Choroid plexus epithelial cell (primary cell): ENCODE measurements around the gene NFASC.

ENCODE experiments used
- DNase-seq: peaks from one replicate; pipeline ENCODE4 v3.0.0-alpha.2; 2010; ENCODE audit warnings: low read depth
- H3K4me3 ChIP-seq: 2 replicates; pipeline ENCODE4 v1.5.1; 2011; ENCODE audit warnings: low read depth, mild to moderate bottlenecking, control low read depth, low read length, moderate library complexity
- TF ChIP-seq, protein P1 (sequence below): conservative IDR thresholded peaks from 2 replicates; pipeline ENCODE4 v1.5.1; 2011; ENCODE audit warnings: low read depth, mild to moderate bottlenecking, control low read depth, inconsistent platforms, low read length, moderate library complexity

NFASC gene

DNA sequence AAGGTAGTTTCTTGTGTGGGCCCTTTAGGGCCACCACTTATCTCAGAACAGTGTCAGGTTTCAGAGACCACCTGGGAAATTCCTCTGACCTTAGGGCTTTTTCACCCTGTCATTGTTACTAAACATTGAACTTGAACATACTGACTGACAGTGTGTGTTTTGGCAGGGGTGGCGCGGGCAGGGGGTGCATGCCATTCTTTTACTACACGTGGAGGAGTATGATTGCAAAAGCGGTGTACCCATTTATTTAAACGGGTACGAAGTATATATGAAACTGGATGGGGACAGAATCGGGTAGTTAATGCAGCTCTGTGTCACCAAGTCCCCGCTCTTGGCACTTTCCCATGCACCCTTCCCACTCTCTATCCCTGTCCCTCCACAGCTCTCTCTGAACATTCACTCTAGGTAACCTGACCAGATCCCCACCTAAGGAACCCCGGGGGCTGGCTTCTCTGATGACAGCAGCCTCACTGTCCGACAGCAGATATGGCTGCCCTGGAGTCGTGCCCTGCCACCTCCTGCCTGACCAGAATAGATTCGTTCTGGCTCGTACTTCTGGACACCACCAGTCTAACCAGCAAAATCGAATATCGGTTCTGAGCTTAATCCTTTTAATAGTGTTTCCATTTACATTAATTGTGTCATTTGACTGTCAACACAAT lies 51.3 kb downstream of the NFASC start:
- TF ChIP-seq, protein P1, sequence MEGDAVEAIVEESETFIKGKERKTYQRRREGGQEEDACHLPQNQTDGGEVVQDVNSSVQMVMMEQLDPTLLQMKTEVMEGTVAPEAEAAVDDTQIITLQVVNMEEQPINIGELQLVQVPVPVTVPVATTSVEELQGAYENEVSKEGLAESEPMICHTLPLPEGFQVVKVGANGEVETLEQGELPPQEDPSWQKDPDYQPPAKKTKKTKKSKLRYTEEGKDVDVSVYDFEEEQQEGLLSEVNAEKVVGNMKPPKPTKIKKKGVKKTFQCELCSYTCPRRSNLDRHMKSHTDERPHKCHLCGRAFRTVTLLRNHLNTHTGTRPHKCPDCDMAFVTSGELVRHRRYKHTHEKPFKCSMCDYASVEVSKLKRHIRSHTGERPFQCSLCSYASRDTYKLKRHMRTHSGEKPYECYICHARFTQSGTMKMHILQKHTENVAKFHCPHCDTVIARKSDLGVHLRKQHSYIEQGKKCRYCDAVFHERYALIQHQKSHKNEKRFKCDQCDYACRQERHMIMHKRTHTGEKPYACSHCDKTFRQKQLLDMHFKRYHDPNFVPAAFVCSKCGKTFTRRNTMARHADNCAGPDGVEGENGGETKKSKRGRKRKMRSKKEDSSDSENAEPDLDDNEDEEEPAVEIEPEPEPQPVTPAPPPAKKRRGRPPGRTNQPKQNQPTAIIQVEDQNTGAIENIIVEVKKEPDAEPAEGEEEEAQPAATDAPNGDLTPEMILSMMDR: no peak
- DNase-seq: no peak
- H3K4me3 ChIP-seq: no peak overlapping the region

DNA sequence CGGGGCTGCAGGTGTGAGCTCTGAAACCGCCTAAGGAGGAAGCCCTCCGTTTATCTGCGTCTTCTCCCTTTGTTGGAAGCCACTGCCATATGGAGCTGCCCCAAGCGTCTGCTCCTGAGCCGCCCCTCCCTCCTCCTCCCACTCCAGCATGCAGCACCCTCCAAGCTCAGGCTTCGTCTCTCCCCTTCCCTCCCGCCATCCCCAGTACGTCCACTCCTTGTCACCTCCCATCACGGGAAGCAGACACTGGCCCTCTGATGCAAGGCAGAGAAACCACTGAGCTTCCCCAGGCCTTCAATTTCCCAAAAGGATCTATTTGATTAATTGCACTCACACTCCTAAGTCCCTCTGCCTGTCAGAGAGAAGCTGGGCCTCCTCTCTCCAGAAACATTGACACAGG lies 52.5 kb downstream of the NFASC start:
- no peak overlapping the region for H3K4me3 ChIP-seq
- DNase-seq: no peak
- TF ChIP-seq, protein P1: no peak

DNA sequence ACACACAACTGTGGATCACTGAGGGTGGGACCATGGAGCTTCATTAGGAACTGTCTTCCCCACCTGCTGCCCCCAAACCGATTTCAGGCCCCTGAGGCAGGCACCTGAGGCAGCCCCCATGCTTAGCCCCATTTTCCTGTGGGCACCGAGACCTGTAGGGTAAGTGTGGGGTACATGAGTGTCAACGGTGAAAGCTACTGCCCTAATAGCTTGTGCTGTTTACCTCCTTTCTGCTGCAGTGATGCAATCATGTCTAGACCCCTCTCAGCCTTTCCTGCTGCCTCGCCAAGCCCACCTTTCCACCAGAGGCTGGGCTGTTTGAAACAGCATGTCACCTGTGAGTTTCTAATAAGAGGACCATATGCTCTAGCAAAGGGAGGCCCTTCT lies 53.0 kb downstream of the NFASC start:
- no peak overlapping the region for H3K4me3 ChIP-seq
- TF ChIP-seq, protein P1: no peak
- no peak for DNase-seq

DNA sequence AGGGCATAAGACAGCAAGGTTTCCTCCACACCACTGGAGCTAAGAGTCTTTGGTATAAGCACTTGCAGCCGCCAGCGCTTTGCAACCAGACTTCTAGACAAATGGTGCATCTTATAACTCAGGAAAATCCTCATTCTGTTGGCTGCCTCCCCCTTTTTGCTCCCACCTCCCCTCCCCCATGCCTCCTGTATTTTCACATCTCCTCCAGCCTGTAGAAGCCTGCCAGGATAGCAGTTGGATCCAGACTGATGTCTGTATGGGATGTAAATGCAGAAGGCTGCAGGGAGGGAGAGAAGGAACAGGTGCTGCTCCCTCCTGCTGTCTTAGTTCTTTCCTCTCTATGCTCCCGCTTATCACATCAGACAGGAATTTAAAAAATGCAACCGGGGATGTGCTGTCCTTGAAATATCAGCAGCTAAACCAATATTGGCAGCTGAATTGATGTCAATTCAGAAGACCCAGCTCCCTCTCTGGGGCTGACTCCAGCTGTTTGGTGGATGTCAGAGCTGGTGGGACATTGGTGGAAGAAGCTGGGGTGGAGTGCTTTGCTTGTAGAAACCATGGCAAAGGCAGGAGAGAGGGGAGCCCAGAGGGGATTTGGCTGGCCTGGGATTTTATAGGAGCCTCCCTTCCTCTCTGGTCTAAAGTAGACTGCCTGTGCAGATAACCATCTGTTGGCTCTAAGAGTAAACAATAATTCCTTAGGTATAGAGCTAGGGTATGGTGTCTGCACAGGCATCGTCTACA lies 53.5 kb downstream of the NFASC start:
- TF ChIP-seq, protein P1: no peak
- no peak overlapping the region for H3K4me3 ChIP-seq
- DNase-seq: peak; percentile 12

DNA sequence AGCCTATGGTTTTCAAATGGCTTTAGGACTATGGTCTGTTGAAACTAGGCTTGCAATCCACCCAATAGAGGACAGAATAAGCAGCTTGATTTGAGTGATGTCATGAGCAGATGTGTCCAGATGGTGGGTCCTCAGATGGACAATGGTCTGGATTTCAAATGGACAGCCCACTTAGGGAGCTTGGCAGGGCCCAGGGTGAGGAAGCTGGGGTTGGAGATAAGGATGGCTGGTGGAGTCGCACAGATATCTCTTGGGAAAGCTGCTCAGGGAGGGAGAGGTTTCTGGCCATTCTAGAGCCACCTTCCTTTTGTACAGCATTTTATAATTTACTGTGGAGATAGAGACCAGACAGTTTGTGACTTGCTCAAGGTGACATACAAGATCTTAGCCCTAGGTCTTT lies 55.0 kb downstream of the NFASC start:
- H3K4me3 ChIP-seq: no peak overlapping the region
- no peak for DNase-seq
- TF ChIP-seq, protein P1: no peak

DNA sequence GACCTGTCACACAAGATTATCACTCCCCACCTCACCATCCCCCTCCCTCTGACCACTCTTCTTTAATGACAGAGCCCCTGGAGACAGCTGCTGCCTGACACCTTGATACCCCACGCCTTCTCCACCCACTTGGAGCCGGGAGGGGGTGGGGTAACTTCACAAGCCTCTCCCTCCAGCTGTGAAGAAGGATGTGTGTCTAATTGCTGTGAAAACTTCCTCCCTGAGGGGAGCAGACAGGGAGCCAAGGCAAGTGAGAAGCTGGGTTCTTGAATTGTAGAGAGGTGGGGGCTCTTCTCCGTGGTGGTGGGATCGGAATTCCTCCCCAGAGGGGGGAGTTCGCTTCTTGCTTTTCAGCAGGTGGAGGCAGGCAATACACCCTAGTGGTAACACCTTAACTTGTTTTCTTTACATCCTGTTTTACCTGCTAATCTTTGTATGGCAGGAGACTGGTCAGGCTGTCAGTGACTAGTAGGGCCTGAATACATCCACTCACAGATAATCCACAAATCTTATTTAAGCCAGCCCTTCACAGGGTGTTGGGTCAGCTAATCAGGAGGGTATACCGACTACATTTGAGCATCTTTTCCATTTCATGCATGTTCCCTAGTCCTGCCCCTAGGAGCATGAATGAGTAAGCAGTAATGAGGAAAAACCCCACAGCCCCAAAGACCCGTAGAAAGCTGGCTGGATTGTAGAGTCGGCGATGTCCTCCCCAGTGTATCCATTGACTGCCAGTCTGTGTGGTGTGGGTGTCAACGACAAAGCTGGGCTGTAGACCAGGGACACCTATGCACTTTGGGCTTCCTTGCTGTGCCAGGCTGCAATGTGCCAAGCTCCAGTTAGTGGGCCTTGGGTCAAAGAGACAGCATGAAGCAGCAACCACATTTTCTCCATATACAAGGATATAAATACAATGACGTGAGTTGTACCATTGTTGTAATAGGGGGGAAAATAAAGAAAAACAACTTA lies 57.3 kb downstream of the NFASC start:
- DNase-seq: no peak
- TF ChIP-seq, protein P1: no peak
- H3K4me3 ChIP-seq: no peak overlapping the region
